Left lobe of liver (tissue), 2 donors: ENCODE data around the gene C9orf85. TPM values are rescaled to one million over a fixed set of nuclear protein-coding genes. Genes with fewer than 3 reads are reported as not detected.
"Not testable (repeated sequence)": the region's sequence is repeated elsewhere in the genome, so short reads cannot be mapped to it uniquely, and the experiment has no call there.

Source experiments
- ATAC-seq: fragments of 200-7000 bp; cut with Tn5 transposase; one replicate; pipeline ENCODE4 v1.9.1; 2020; ENCODE audit warnings: mild to moderate bottlenecking, moderate library complexity
- DNase-seq: peaks from one replicate; pipeline ENCODE4 v3.0.0-alpha.2; 2020; ENCODE audit warnings: low spot score
- total RNA-seq: library from RNA; stranded (reverse); gene quantifications from one replicate; pipeline ENCODE4 v1.2.1, GENCODE V29; 2021
- donor health status: DM: no; HTN: no; CAD: no; lungs with moderate emphysema.
- donor health status: DM: no; HTN: yes; CAD: no.

Gene C9orf85, protein sequence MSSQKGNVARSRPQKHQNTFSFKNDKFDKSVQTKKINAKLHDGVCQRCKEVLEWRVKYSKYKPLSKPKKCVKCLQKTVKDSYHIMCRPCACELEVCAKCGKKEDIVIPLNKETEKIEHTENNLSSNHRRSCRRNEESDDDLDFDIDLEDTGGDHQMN
- 5.1 TPM for total RNA-seq

DNA sequence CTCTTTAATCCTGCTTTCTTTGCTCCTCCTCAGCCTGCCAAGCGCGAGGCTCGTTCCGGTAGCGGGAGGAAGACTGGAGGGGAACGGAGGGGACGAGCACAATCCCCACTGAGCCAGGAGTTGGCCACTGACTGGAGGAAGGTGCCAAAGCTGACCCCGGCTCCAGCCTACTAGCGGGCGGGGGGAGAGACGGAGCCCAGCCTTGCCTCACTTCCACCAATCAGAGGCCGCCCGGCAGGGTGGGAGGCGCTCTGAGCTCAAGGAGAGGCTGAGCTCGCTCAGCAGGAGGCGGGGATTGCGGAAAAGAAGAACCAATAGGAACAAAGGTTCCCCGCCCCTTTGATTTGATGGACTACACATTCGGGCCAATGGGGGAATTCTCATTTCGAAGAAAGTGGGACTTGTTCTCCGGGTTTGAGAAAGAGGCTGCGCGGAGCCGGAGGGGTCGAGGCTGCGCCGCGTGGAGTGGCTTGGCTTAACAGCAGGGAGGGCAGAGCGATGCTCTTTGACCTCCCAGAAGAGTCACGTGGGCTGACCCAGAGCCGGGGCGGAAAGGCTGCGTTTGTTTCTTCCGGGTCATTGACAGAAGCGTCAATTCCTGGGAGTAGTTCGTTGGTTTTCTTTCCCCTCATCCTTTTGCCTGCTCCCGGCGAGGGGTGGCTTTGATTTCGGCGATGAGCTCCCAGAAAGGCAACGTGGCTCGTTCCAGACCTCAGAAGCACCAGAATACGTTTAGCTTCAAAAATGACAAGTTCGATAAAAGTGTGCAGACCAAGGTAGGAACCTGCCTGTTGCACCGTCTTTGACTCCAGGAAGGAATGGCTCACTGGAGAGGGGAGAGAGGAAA lies at the start of gene C9orf85, which contains the start of gene ABHD17B:
Gene C9orf85, plus strand, starts transcription at position 579 of the 847 bp plus-strand sequence. Its CDS starts 96 bp downstream, at position 675.
Gene ABHD17B, minus strand, starts transcription at position 133 of the 847 bp plus-strand sequence. CDS start 36,113 bp downstream, outside the sequence.
- DNase-seq = peak; percentile 99

GRCh38 chr9:71863631-71864030 lies 47.8 kb upstream of the C9orf85 start:
- ATAC-seq (peak; percentile 61), DNase-seq (no peak)

More for the DNA sequence above, at the start of gene C9orf85, which contains the start of gene ABHD17B:
- peak; percentile 89 for ATAC-seq

- no peak for DNase-seq
These were observed 36.1 kb upstream of the C9orf85 start for GRCh38 chr9:71875345-71875744.

GRCh38 chr9:71876106-71876505 lies 35.3 kb upstream of the C9orf85 start:
- DNase-seq = no peak
- ATAC-seq = peak; percentile 72

More at GRCh38 chr9:71875345-71875744, 36.1 kb upstream of the C9orf85 start:
- no peak for ATAC-seq

GRCh38 chr9:71876829-71877228 lies 34.6 kb upstream of the C9orf85 start:
- no peak for ATAC-seq
- no peak for DNase-seq

DNA sequence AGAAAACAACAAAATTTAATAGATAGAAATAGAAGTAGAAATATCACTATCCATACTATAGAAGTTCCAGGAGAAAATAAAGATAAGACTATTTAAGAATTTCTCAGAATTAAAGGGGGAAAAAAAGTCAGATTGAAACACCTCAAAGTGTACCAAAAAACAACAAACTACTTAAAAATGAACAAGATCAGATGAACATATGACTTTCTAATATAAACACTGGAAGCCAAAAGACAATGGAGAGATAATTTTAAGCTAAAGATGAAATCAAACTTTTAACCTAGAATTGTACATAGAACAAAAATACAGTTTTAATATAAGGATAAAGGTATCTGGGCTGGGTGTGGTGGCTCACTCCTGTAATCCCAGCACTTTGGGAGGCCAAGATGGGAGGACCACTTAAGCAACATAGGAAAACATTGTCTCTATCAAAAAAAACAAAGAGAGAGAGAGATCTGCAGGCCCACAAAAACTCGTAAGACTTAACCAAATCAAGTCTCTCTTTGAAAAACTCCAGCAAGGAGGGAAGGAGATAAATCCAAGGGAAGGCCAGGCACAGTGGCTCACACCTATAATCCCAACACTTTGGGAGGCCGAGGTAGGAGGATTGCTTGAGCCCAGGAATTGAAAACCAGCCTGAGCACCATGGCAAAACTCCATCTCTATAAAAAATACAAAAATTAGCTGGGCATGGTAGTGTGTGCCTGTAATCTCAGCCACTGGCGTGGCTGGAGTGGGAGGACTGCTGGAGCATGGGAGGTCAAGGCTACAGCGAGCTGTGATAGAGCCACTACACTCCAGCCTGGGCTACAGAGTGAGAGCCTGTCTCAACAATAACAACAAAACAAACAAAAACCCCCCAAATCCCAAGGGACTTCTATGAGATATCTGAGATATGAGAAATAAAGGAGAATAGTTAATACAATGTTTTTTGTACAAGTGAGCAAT lies 32.8 kb upstream of the C9orf85 start:
- DNase-seq = no peak
- no peak for ATAC-seq

DNA sequence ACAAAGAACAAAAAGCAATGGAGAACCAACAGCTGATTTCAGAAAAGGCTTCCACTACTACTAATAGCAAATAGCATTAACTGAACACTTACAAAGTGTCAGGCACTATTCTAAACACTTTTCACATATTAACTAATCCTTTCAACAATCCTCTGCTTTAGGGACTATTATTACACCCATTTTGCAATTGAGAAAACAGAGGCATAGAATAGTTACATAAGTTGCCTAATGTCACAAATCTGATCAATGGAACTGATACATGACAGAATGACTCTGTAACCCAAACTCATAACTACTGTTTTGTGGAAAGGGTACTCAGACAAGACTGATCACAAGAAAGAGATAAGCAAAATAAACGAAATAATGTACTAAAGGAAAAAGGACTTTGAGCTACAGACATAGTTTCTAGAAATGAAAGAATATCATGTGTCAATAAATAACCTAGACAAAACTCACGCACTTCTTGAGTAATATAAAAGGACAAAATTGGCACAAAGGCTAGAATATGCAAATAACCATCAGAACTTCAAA lies 31.7 kb upstream of the C9orf85 start:
- ATAC-seq = no peak
- DNase-seq = no peak

DNA sequence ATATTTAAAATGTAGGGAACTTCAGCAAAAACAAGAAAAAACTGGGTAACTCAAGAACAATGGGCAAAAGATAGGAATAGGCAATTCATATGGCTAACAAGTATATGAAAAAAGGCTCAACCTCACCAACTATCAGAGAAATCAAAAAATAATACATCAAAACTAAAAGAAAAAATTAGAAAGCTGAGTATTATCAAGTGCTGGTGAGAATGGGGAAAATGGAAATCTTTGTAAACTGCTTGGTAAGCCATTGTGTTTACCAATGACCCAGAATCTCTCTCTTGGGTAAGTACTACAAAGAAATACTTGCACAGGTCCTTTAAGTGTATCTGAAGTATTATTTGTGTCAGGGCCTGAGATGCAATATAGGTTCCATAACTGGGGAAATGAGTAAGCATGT lies 27.4 kb upstream of the C9orf85 start:
- no peak for ATAC-seq
- no peak for DNase-seq

- DNase-seq = no peak
- ATAC-seq = no peak
These were observed 26.0 kb upstream of the C9orf85 start for GRCh38 chr9:71885467-71885866.

GRCh38 chr9:71886015-71886414 lies 25.4 kb upstream of the C9orf85 start:
- ATAC-seq = no peak

DNA sequence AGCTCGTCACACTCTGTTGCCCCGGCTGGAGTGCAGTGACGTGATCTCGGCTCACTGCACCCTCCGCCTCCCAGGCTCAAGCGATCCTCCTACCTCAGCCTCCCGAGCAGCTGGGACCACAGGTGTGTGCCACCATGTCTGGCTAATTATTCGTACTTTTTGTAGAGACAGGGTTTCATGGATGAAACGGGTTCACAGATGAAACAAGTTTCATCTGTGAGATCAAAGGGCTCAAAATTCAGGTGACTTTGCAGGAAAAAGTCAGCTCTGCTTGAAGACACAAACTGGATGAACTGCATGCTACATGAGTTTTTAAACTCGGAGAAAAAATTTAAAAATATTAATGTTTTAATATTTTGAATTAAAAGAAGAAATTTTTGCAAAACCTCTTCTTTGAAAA lies 24.9 kb upstream of the C9orf85 start:
- ATAC-seq (no peak), DNase-seq (no peak)

More at GRCh38 chr9:71886015-71886414, 25.4 kb upstream of the C9orf85 start:
- no peak for DNase-seq

DNA sequence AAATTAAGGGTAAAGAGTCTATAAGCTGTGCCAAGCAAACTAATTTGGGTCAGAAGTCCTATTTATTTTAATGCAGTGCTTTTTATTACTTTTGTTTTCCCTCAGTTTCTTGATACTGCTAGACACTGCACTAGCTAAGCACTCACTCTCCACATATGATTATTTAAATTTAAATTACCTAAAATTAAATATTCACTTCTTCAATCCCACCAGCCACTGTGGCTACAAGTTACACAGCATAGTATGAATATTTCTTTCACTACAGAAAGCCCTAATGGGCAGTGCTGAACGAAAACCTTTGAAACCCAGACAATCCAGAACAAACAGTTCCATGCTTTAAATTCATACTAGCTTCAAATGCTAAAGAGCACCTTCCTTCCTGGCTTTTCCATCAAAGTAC lies 24.1 kb upstream of the C9orf85 start:
- DNase-seq (no peak), ATAC-seq (no peak)

GRCh38 chr9:71890042-71890679 lies 21.3 kb upstream of the C9orf85 start:
- peak; percentile 76 for ATAC-seq

DNA sequence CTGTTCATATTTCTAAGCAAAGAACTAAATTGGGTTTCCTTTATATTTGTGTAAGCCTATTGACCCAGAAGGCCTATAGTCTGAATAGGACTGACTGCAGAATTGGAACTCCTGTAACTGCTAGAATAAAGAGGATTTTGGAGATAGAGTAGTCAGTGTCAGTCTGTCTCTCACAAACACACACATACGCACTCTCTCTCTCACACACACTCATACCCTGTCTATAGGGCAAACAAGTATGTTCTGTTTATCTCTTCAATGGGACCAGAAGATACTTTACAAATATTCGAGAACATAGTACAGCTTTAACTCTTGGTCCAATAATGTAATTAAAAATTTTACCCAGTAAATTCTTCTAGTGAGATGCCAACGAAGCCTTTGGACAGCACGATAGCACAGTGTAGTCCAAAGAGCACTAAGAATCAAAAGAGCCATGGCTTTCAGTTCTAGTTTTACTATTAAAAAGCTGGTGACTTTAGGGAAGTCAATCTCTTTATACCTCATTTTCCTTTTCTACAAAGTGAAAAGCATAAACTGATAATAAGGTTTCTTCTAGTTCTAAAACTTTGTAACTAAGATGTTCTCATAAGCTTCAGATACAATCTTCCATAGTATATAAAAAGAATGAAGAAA lies 19.8 kb upstream of the C9orf85 start:
- ATAC-seq = peak; percentile 64
- DNase-seq = no peak

More at GRCh38 chr9:71890042-71890679, 21.3 kb upstream of the C9orf85 start:
- no peak for DNase-seq

DNA sequence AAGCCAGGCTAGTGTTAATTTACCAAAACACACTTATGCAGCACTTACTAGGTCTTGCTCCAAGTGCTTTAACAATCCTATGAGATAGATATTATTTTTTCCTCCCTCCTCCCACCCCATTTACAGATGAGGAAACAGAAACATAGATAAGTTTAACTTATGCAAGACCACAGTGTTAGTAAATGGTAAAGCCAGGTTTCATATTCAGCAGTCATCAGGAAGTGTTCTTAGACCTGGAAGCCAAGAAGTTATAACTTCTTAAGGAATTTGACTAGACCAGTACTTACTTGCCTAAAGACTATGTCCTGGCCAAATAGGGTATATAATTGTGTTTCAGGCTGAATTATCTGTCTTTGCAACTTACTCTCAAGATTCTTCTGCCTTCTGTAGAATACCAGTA lies 16.3 kb upstream of the C9orf85 start:
- no peak for DNase-seq
- ATAC-seq = no peak

DNA sequence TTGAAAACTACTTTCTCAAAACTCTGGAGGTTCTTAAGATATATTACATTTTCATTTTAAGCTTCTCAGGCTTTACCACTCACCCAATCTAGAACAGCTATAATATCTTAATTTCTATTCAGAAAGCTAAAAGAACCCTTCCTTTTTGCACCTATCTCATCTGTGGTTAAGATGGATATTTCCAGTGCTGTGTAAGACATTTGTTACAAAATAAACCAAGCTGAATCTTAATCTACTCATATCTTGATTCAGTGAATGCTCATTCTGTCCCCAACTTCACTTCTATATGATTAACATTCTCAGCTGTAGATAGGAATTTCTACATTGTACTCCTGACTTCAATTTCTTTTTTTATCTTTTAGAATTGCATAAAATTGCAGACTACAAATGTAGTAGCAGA lies 15.5 kb upstream of the C9orf85 start:
- no peak for ATAC-seq
- DNase-seq = no peak

- DNase-seq (no peak), ATAC-seq (no peak)
These were observed 14.7 kb upstream of the C9orf85 start for GRCh38 chr9:71896761-71897160.

DNA sequence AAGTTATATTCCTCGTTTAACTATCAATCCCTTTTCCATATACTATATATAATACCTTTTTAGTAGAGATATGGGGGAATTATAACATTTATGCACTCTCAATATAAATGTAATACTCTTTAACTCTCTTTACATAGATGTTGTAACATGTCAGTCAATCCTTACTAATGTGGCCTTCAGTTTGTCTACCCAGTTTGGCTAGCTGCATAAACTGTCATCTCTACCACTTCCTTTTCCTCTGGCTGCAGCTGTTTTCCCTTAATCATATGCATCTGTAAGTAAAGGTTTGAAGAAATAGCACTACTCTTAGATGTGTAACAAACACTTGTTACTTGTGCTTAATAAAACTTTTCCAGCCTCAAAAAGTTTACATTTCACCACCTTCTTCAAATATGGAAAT lies 13.9 kb upstream of the C9orf85 start:
- no peak for ATAC-seq
- DNase-seq = no peak

GRCh38 chr9:71898756-71899155 lies 12.7 kb upstream of the C9orf85 start:
- DNase-seq, ATAC-seq: not testable (repeated sequence)
